ENCODE measurements around the gene IFNA6.

GRCh38 chr9:21334701-21335632, 15.7 kb downstream of the IFNA6 start, which contains the start of gene KLHL9:
- no peak for TF ChIP-seq EZH2 (IDR thresholded peaks at IDR 0.05; ENCODE audit: low read depth)
- TF ChIP-seq, protein P1, sequence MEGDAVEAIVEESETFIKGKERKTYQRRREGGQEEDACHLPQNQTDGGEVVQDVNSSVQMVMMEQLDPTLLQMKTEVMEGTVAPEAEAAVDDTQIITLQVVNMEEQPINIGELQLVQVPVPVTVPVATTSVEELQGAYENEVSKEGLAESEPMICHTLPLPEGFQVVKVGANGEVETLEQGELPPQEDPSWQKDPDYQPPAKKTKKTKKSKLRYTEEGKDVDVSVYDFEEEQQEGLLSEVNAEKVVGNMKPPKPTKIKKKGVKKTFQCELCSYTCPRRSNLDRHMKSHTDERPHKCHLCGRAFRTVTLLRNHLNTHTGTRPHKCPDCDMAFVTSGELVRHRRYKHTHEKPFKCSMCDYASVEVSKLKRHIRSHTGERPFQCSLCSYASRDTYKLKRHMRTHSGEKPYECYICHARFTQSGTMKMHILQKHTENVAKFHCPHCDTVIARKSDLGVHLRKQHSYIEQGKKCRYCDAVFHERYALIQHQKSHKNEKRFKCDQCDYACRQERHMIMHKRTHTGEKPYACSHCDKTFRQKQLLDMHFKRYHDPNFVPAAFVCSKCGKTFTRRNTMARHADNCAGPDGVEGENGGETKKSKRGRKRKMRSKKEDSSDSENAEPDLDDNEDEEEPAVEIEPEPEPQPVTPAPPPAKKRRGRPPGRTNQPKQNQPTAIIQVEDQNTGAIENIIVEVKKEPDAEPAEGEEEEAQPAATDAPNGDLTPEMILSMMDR (conservative IDR thresholded peaks at IDR 0.05) = no peak
